GM18502 (cell line): Measurements from ENCODE around the gene ZCCHC2.

Experiments used
- ATAC-seq: cut with Tn5 transposase; IDR thresholded peaks from one replicate; pipeline ENCODE4 v1.9.1; 2021; ENCODE audit warnings: mild to moderate bottlenecking; ENCODE audit not compliant: unreplicated experiment, poor library complexity

The ZCCHC2 gene

DNA sequence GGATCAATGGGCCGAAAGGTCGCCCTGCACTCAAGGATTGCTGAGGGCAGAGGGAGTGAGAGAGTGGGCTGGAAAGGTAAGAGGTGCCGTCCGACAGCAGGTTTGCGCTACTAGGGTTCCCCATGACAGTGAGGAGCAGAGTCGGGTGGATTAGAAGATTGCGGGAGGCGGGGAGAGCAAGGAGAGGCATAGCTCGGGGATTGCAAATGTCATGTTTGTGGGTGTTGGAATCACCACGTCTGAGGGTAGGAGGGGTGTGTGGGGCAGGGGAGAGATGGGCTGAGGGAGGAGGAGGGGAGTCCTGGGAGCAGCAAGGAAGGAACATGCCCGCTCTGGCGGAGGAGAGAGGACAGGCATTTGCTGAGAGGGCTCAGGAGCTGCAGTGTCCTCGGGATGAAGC is 81.2 kb downstream of the ZCCHC2 start:
- no peak for ATAC-seq

DNA sequence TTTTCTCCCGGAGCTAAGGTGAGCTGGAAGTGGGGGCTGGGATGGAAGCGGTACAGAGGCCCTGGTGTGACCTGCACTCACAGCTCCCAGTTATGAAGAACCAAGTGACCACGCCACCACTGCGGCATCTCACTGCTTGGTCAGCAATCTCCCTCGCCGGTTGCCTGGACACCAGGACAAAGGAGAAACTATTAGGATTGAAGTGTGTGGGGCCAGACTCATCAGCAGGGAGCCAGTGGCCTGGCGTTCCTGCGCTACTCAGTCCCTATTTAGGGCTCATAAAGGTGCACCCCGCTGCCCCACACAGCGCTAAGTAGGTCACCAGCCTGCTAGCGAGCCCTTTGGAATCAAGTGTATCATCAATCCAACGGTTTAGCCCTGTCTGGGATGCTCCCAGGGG is 82.9 kb downstream of the ZCCHC2 start:
- no peak for ATAC-seq

GRCh38 chr18:62606106-62606505 is 83.3 kb downstream of the ZCCHC2 start:
- no peak for ATAC-seq

DNA sequence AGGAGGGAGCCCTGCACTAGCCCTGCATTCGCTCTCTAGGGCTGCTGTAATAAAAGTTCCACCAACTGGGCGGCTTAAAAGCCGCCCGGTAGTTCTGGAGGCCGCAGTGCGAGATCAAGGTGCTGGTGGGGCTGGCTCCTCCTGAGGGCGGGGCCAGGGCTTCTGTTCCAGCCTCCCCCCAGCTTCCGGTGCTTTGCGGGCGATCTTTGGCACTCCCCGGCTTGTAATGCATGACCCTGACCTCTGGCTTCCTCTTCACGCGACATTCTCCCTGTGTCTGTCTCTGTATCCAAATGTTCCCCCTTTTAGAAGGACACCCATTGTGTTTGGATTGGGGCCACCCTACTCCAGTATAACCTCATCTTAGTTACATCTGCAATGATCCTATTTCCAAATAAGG is 84.5 kb downstream of the ZCCHC2 start:
- no peak for ATAC-seq

- no peak for ATAC-seq
Observed at GRCh38 chr18:62607708-62608428, 85.0 kb downstream of the ZCCHC2 start.

DNA sequence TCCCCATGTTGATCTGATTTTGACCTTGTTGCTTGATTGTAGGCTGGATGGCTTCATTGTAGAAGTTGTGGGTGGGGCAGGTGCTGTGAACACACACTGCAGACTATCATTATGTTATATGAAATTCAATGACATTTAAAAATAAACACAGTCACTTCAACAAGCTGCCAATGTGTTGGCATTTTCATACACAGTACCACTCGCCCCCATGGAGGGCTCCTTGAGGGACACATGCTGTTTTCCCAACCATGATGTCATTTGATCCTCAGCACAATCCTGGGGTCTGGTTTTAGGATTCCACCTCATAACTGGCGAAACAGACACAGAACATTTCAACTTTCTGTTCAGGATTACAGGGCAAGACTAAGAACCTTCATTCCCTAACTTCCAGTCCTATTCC is 86.9 kb downstream of the ZCCHC2 start:
- no peak for ATAC-seq

GRCh38 chr18:62610351-62610700 is 87.5 kb downstream of the ZCCHC2 start:
- ATAC-seq, result no peak

GRCh38 chr18:62610701-62611411 is 88.0 kb downstream of the ZCCHC2 start:
- no peak for ATAC-seq

GRCh38 chr18:62611453-62612288 is 88.8 kb downstream of the ZCCHC2 start:
- no peak for ATAC-seq

GRCh38 chr18:62612289-62612645 is 89.4 kb downstream of the ZCCHC2 start:
- no peak for ATAC-seq

- no peak for ATAC-seq
Observed at GRCh38 chr18:62612776-62613175, 90.0 kb downstream of the ZCCHC2 start.

DNA sequence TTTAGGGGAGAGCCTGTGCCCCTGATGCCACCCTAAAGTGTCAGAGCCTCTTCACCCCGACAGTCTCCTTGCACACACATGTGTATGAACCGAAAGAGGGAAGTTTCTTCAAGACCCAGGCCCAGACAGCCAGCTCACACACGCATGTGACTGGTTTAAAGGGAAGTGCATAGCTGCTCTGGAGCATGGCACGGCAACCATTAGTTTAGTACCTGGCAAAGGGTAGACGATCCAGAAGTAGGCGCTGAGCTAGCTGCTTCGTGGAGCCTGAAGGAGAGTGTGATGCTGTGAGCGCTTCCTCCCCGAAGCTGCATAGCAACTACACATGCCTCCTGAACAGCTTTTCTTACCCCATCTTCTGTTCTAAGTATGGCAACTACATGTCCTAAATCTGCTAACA is 91.7 kb downstream of the ZCCHC2 start:
- ATAC-seq, result no peak

DNA sequence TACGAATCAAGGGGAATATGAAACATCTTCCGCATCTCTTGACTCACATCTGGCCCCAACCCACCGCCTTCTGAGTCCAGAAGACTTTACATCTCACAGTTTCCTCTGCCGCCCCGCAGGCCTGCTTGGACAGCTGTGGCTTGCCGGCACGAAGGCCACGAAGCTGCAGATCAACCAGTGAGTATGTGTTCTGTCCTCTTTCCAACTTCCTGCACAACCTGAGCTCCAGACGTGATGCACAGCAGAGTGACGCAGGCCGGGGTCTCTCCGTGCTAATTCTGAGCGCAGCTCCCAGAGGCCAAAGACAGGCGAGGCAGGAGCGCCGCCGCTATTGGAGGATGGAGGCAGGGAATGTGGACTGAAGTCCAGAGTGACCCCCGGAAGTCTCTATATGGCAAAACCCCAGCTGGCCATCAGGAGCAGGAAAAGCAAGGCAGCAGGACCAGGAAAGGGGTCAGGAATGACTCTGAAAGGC is 93.5 kb downstream of the ZCCHC2 start:
- ATAC-seq, result no peak

GRCh38 chr18:62617793-62618591 is 95.2 kb downstream of the ZCCHC2 start:
- ATAC-seq, result no peak

GRCh38 chr18:62618735-62619134 is 95.9 kb downstream of the ZCCHC2 start:
- ATAC-seq, result no peak

DNA sequence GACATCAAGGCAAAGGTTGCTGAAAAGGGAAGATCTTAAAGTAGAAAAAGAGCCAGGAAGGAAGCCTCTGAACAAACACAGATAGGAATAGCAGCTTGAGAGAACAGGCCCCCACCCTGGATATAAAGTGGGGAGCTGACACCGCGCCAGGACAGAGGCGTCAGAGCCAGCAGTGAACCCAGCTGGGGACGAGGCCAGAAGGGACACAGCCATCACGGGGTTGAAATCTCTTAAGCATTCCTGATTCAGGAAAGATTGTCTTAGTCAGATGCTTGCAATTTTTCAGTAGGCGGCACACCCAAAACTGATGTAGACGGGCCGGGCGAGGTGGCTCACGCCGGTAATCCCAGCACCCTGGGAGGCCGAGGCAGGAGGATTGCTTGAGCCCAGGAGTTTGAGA is 98.7 kb downstream of the ZCCHC2 start:
- ATAC-seq, result no peak

DNA sequence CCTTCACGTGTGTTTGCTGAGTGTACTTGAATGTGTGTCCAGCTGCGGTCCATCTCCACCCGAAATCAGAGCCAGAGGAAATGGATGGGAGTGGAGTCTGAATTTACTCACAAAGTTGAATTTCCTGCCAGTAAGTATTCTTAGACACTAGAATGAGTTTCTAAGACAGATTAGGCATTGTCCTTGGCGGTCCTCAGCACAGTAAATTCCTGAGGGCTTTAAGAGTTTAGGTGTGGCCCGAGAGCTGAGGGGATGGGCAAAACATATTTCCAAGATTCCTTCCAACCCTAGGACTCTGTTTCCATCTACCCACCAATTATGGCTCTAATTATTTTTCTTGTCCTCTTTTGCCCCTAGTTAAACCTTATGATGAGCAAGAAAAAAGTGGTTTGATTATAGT is 102.2 kb downstream of the ZCCHC2 start:
- ATAC-seq, result no peak
